22Rv1 (cell line): ENCODE data around the gene CMYA5.

Source experiments
- H3K27ac ChIP-seq: fragments of 450-650 bp; 2 replicates; pipeline ENCODE4 v1.5.1; 2017
- CTCF ChIP-seq: fragments of 450-650 bp; IDR thresholded peaks from 2 replicates; pipeline ENCODE4 v1.5.1; 2017; ENCODE audit warnings: mild to moderate bottlenecking
- ZFX ChIP-seq: fragments of 450-650 bp; IDR thresholded peaks from 2 replicates; pipeline ENCODE4 v1.6.1; 2017; ENCODE audit warnings: antibody characterized with exemption, borderline replicate concordance

Gene CMYA5

GRCh38 chr5:79727451-79728355 lies 38.1 kb downstream of the CMYA5 start:
- no peak overlapping the region for H3K27ac ChIP-seq
- no peak for TF ChIP-seq ZFX

GRCh38 chr5:79728396-79728795 lies 38.8 kb downstream of the CMYA5 start:
- H3K27ac ChIP-seq: no peak overlapping the region
- no peak for TF ChIP-seq ZFX
- TF ChIP-seq CTCF: no peak

- TF ChIP-seq ZFX: no peak
- TF ChIP-seq CTCF: no peak
- no peak overlapping the region for H3K27ac ChIP-seq
These were observed 40.0 kb downstream of the CMYA5 start for GRCh38 chr5:79729679-79730078.

- no peak for TF ChIP-seq ZFX
- TF ChIP-seq CTCF: no peak
- H3K27ac ChIP-seq: no peak overlapping the region
These were observed 40.9 kb downstream of the CMYA5 start for GRCh38 chr5:79730564-79730963.

- H3K27ac ChIP-seq: no peak overlapping the region
- TF ChIP-seq CTCF (no peak), ZFX (no peak)
These were observed 42.1 kb downstream of the CMYA5 start for GRCh38 chr5:79731775-79732174.

- H3K27ac ChIP-seq: no peak overlapping the region
- TF ChIP-seq ZFX (no peak), CTCF (no peak)
These were observed 47.2 kb downstream of the CMYA5 start for GRCh38 chr5:79736528-79737514.

GRCh38 chr5:79738349-79738748 lies 48.7 kb downstream of the CMYA5 start:
- no peak overlapping the region for H3K27ac ChIP-seq
- TF ChIP-seq ZFX: no peak
- TF ChIP-seq CTCF: no peak
